Measurements from ENCODE around the gene KCNJ4.

Gene KCNJ4

GRCh38 chr22:38467438-38467903 is 12.5 kb upstream of the KCNJ4 start:
- Histone ChIP-seq H3K9me3 (ENCODE audit: low read length) (no peaks in the 10 kb centered on the region), H3K36me3 (ENCODE audit: insufficient read depth, low read length) (no peaks in the 10 kb centered on the region), H3K4me3 (ENCODE audit: low read length) (peak overlapping the region; percentile 26), H3K27me3 (ENCODE audit: insufficient read depth, low read length) (peaks cover 43% of the 10 kb centered on the region), H3K4me1 (ENCODE audit: insufficient read depth, low read length) (peaks cover 27% of the 10 kb centered on the region), H2AFZ (ENCODE audit: low read depth, low read length) (peak overlapping the region; percentile 37)

- H3K36me3 ChIP-seq (ENCODE audit: insufficient read depth, low read length): no peaks in the 10 kb centered on the region
- no peak overlapping the region for H3K4me3 ChIP-seq (ENCODE audit: low read length)
- peaks cover 38% of the 10 kb centered on the region for H3K4me1 ChIP-seq (ENCODE audit: insufficient read depth, low read length)
- no peak overlapping the region for H2AFZ ChIP-seq (ENCODE audit: low read depth, low read length)
- no peaks in the 10 kb centered on the region for H3K9me3 ChIP-seq (ENCODE audit: low read length)
- H3K27me3 ChIP-seq (ENCODE audit: insufficient read depth, low read length): peaks cover 40% of the 10 kb centered on the region
Observed at GRCh38 chr22:38465673-38466490, 10.9 kb upstream of the KCNJ4 start.

DNA sequence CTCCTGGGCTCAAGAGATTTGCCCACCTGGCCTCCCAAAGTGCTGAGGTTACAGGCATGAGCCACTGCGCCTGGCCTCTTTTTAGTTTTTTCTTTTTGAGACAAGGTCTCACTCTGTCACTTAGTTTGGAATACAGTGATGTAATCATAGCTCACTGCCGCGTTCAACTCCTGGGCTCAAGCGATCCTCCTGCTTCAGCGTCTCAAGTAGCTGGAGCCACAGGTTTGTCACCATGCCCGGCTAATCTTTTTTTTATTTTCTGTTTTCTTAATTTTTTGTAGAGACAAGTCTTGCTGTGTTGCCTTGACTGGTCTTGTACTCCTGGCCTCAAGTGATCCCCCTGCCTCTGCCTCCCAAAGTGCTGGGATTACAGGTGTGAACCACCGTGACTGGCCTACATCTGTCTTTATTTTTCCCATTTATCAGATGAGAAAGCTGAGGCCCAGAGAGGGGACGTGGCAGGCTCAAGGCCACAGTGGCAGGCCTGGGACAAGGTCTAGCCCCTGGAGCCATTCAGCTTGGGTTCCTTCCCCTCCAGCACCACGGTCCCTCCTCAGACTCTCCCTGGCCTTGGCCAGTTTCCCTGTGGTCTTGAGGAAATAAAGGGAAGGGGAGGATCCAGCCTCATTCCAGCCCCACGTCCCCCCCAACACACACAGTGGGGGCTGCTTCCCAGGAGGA is 10.1 kb upstream of the KCNJ4 start:
- peaks cover 45% of the 10 kb centered on the region for H3K4me1 ChIP-seq (ENCODE audit: insufficient read depth, low read length)
- H3K9me3 ChIP-seq (ENCODE audit: low read length): no peaks in the 10 kb centered on the region
- H2AFZ ChIP-seq (ENCODE audit: low read depth, low read length): no peak overlapping the region
- H3K27me3 ChIP-seq (ENCODE audit: insufficient read depth, low read length): peaks cover 40% of the 10 kb centered on the region
- no peak overlapping the region for H3K4me3 ChIP-seq (ENCODE audit: low read length)
- no peaks in the 10 kb centered on the region for H3K36me3 ChIP-seq (ENCODE audit: insufficient read depth, low read length)

DNA sequence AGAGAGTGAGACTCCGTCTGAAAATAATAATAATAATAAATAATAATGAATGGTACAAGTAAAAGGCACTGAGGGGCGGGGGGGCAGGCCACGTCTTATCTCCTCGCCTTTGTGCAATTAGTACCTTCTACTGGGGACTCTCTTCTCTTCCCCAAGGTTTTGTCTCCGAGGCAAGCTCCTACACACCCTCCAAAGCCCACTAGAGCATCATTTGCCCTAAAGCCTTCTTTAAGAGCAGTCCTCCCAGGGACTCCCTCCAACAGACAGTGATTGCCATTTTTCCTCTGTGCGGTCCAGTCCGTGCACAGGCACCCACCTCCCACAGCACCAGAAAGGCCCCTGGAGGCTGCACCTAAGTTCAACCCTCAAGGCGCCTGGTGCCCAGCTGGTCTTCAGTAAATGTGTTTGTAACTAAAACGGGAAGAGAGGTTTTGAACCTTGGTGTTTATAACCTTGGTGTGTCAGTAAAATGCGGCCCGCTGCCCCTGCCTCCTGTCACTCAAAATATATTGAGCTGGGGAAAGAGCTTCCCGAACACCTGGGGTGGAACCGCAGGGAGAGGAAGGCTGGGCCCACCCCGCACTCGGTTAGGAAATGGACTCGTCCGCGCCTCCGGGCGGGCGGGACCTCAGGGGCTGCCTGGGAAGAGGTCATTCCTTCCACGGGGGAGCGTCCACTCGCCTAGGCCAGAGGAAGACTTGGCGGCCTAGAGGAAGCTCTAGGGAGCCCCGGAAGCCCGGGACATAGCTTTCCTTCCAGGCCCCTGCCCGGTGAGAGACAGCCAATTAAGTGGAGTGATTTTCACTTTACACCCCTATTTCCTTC is 8.2 kb upstream of the KCNJ4 start:
- peak overlapping the region; percentile 31 for H2AFZ ChIP-seq (ENCODE audit: low read depth, low read length)
- H3K4me3 ChIP-seq (ENCODE audit: low read length): peak overlapping the region; percentile 24
- peaks cover 46% of the 10 kb centered on the region for H3K4me1 ChIP-seq (ENCODE audit: insufficient read depth, low read length)
- peaks cover 26% of the 10 kb centered on the region for H3K27me3 ChIP-seq (ENCODE audit: insufficient read depth, low read length)
- no peaks in the 10 kb centered on the region for H3K9me3 ChIP-seq (ENCODE audit: low read length)
- H3K36me3 ChIP-seq (ENCODE audit: insufficient read depth, low read length): no peaks in the 10 kb centered on the region

GRCh38 chr22:38461414-38462081 is 6.5 kb upstream of the KCNJ4 start:
- Histone ChIP-seq H3K4me3 (ENCODE audit: low read length) (peak overlapping the region; percentile 41), H3K27me3 (ENCODE audit: insufficient read depth, low read length) (peaks cover 21% of the 10 kb centered on the region), H3K9me3 (ENCODE audit: low read length) (no peaks in the 10 kb centered on the region), H3K36me3 (ENCODE audit: insufficient read depth, low read length) (no peaks in the 10 kb centered on the region), H3K4me1 (ENCODE audit: insufficient read depth, low read length) (peaks cover 41% of the 10 kb centered on the region), H2AFZ (ENCODE audit: low read depth, low read length) (peak overlapping the region; percentile 3)

DNA sequence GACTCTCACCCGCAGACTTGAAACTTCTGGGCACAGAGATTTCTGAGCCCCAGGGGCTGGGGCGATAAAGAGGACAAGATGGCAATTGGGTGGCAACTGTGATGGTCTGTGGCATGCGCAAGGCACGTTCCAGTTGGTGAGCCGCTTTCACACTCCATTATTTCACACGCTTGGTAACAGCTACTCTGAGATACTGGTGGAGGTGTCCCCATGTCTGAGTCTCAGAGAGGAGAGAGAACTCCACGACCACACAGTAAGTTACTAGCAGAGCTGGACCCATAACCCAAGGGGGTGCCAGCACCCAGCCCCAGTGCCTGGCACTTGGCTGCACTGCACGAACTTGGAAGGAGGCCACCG is 6.0 kb upstream of the KCNJ4 start:
- H3K9me3 ChIP-seq (ENCODE audit: low read length): no peaks in the 10 kb centered on the region
- H3K4me3 ChIP-seq (ENCODE audit: low read length): peak overlapping the region; percentile 41
- peaks cover 41% of the 10 kb centered on the region for H3K4me1 ChIP-seq (ENCODE audit: insufficient read depth, low read length)
- H3K27me3 ChIP-seq (ENCODE audit: insufficient read depth, low read length): peaks cover 20% of the 10 kb centered on the region
- no peaks in the 10 kb centered on the region for H3K36me3 ChIP-seq (ENCODE audit: insufficient read depth, low read length)
- H2AFZ ChIP-seq (ENCODE audit: low read depth, low read length): no peak overlapping the region

- H3K36me3 ChIP-seq (ENCODE audit: insufficient read depth, low read length): no peaks in the 10 kb centered on the region
- H2AFZ ChIP-seq (ENCODE audit: low read depth, low read length): no peak overlapping the region
- H3K4me1 ChIP-seq (ENCODE audit: insufficient read depth, low read length): peaks cover 41% of the 10 kb centered on the region
- H3K9me3 ChIP-seq (ENCODE audit: low read length): no peaks in the 10 kb centered on the region
- no peak overlapping the region for H3K4me3 ChIP-seq (ENCODE audit: low read length)
- H3K27me3 ChIP-seq (ENCODE audit: insufficient read depth, low read length): peaks cover 16% of the 10 kb centered on the region
Observed at GRCh38 chr22:38460426-38460840, 5.4 kb upstream of the KCNJ4 start.

- Histone ChIP-seq H3K36me3 (ENCODE audit: insufficient read depth, low read length) (no peaks in the 10 kb centered on the region), H2AFZ (ENCODE audit: low read depth, low read length) (no peak overlapping the region), H3K4me1 (ENCODE audit: insufficient read depth, low read length) (peaks cover 43% of the 10 kb centered on the region), H3K4me3 (ENCODE audit: low read length) (no peak overlapping the region), H3K27me3 (ENCODE audit: insufficient read depth, low read length) (peaks cover 20% of the 10 kb centered on the region), H3K9me3 (ENCODE audit: low read length) (no peaks in the 10 kb centered on the region)
Observed at GRCh38 chr22:38456841-38457699, 2.1 kb upstream of the KCNJ4 start.

DNA sequence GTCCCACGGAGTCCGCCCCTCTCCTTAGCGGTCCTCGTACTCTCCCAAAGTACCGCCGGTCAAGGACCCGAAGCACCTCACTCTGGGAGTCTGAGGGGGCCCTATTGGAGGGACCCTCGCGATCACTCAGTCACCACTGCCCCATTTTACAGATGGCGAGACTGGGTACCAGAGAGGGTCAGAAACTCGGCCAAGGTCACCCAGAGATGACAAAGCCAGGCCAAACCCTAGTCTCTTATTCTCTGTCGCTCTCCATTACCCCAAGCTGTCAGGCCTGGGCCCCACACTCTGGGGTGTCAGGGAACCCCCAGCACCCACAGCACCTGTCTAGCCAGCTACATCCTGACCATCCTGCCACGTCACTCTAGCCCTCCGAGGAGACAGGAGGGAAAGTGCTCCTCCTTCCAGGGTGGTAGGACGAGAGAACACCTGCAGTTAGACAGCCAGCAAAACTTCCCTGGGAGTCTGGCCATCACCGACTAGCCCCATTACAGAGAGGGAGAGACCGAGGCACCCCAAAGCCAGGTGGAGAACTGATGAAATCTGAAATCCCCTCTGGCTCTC is 1.4 kb upstream of the KCNJ4 start:
- peak overlapping the region; percentile 50 for H3K4me3 ChIP-seq (ENCODE audit: low read length)
- H3K36me3 ChIP-seq (ENCODE audit: insufficient read depth, low read length): no peaks in the 10 kb centered on the region
- H3K9me3 ChIP-seq (ENCODE audit: low read length): no peaks in the 10 kb centered on the region
- peaks cover 20% of the 10 kb centered on the region for H3K27me3 ChIP-seq (ENCODE audit: insufficient read depth, low read length)
- peak overlapping the region; percentile 39 for H2AFZ ChIP-seq (ENCODE audit: low read depth, low read length)
- peaks cover 44% of the 10 kb centered on the region for H3K4me1 ChIP-seq (ENCODE audit: insufficient read depth, low read length)

GRCh38 chr22:38455530-38456271 is 702 bp upstream of the KCNJ4 start:
- no peaks in the 10 kb centered on the region for H3K36me3 ChIP-seq (ENCODE audit: insufficient read depth, low read length)
- H3K9me3 ChIP-seq (ENCODE audit: low read length): no peaks in the 10 kb centered on the region
- peaks cover 40% of the 10 kb centered on the region for H3K4me1 ChIP-seq (ENCODE audit: insufficient read depth, low read length)
- peaks cover 20% of the 10 kb centered on the region for H3K27me3 ChIP-seq (ENCODE audit: insufficient read depth, low read length)
- peak overlapping the region; percentile 39 for H2AFZ ChIP-seq (ENCODE audit: low read depth, low read length)
- peak overlapping the region; percentile 50 for H3K4me3 ChIP-seq (ENCODE audit: low read length)

GRCh38 chr22:38454353-38455075 is 485 bp downstream of the KCNJ4 start:
- Histone ChIP-seq H3K4me1 (ENCODE audit: insufficient read depth, low read length) (peaks cover 41% of the 10 kb centered on the region), H3K9me3 (ENCODE audit: low read length) (no peaks in the 10 kb centered on the region), H2AFZ (ENCODE audit: low read depth, low read length) (no peak overlapping the region), H3K27me3 (ENCODE audit: insufficient read depth, low read length) (peaks cover 20% of the 10 kb centered on the region), H3K36me3 (ENCODE audit: insufficient read depth, low read length) (no peaks in the 10 kb centered on the region), H3K4me3 (ENCODE audit: low read length) (peak overlapping the region; percentile 28)
